NCI-H1092 (cell line): ENCODE measurements around the gene ANKMY1.

Experiments used
- DNase-seq: peaks from one replicate; lab custom pipeline; 2025; lab: John Stamatoyannopoulos, UW

ANKMY1 gene

DNA sequence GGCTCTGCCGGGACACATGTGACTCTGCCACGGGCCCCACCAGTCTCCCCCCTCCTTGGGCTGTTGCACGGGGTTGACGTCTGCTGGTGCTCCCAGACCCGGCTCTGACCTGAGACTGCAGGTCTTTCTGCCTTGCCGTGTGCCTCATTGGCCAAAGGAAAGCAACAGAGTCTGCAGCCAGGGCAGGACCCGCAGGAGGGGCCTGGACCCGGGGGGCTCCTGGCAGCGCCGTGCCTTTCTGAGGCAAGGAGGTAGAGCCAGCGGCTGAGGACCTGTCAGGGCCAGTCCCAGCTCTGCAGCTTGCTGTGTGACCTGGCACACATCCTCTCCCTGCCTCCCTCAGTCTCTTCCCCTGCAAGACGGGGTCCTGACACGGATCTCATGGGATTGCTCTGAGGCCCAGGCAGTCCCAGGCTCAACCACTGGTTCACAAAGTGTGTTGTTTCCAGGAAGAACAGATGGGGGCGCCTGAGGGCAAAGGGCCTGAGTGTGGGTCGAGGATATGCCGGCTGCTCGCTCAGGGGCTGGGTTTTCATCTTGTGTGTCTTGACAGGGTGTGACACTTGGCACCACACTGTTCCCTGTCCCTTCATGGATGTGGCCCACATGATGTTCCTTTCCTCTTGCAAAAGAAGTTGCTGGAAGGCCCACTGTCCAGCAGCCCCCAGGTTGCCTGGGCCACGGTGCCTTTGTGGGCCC is 37.7 kb upstream of the ANKMY1 start:
- no peak for DNase-seq

- no peak for DNase-seq
Observed at GRCh38 chr2:240594511-240595380, 37.0 kb upstream of the ANKMY1 start.

DNA sequence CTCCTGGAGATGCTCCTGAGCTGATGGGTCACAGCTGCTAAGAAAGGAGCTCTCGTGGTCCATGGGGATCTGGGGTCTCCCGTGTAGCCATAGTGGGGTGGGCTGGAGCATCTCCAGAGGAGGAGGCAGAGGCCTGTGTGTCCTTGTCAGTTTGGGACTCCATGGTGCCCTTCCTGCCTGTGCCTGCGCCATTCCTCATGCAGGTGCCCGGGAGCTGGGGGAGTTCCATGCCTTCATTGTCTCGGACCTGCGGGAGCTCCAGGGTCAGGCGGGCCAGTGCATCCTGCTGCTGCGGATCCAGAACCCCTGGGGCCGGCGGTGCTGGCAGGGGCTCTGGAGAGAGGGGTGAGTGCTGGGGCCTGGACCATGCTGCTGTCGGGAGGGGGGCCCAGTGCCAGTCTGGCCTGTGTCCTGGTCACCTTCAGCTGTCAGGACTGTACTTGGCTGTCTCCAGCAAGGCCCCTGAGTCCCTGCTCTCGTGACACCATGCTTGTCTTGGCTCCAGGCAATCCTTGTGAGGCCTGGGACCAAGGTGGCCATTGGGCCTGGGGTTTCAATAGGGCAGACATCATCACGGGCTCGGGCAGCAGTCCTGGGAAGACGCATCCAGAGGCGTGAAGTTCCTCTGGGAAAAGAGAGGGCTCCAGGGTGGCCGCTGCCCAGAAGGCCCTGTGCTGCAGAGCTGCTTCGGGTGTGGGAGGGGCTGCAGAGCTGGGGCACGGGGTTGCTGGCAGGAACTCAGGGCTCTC is 36.1 kb upstream of the ANKMY1 start:
- DNase-seq, result no peak

DNA sequence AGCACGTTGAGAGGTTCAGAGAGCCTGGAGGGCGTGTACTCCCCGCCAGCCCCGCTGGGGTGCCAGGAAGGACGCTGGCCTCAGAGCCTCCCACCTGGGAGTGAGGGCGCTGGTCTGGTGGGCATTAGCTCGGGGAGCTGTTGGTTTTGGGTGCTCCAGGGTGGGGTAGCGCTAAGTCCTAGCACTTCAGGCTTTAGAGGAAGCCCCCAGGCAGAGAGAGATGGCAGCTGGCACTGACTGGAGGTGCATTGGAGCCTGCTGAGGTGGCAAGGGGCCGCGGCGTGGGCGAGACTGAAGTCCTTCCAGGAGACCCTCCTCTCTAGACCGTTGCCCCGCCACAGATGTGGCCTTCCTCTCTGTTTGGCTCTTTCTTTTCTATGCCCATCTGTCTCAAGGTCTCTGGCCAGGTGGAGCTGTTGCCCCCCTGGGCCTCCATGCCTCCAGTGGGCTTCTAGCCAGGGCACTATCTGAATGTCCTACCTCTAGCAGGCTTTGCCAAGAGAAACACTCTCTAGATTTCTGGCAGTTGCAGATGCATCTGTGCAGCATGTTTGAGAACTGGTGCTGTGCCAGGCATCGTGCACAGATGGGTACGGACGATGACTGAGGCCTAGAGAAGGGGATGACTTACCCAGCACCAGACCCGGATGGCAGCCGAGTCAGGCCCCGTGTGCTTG is 35.4 kb upstream of the ANKMY1 start:
- DNase-seq, result no peak

DNA sequence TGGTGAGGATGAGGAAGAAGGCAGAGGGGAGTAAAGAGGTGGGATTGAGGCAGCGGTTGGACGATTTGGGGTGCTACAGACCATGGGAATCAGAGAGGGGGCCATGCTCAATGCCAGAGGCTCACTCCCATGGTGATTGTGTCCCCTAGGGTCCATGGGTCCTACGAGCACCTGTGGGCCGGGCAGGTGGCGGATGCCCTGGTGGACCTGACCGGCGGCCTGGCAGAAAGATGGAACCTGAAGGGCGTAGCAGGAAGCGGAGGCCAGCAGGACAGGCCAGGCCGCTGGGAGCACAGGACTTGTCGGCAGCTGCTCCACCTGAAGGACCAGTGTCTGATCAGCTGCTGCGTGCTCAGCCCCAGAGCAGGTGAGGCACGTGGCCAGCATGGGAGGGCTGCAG is 34.0 kb upstream of the ANKMY1 start:
- DNase-seq, result no peak

DNA sequence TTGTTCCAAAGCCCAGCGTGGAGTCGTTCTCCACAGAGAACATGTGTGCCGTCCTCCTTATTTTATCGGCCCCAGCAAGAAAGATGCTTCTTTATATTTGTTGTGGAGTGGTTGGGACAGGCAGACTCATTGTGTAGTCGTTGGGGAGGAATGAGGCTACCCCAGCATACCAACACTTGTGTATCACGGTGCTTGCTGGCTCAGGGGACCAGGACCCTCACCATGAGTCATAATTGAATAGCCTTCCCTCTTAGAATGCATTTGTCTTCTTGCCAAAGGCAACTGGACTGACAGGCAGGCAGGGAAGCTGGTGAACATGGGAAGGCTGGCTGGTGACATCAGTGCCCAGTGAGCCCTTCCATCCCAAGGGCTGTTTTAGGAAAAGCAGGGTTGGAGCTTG is 33.4 kb upstream of the ANKMY1 start:
- no peak for DNase-seq

- DNase-seq, result no peak
Observed at GRCh38 chr2:240590681-240591111, 32.9 kb upstream of the ANKMY1 start.

GRCh38 chr2:240589850-240590525 is 32.2 kb upstream of the ANKMY1 start:
- no peak for DNase-seq

DNA sequence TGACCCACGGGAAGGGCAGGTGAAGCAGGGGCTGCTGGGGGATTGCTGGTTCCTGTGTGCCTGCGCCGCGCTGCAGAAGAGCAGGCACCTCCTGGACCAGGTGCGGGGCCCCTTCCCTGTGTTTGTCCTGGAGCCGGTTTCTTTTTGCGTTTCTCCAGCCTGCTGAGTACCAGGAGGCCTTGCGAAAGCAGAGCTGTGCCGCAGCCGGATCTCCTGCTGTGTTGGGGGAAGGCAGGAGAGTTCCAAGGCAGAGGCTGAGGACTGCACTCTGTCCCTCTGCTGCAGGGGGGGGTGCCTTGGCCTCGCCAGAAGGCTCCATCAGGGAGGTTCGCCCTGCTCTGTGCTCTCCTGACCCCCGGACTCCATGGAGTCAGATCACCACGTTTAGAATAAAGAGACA is 31.6 kb upstream of the ANKMY1 start:
- DNase-seq, result no peak

DNA sequence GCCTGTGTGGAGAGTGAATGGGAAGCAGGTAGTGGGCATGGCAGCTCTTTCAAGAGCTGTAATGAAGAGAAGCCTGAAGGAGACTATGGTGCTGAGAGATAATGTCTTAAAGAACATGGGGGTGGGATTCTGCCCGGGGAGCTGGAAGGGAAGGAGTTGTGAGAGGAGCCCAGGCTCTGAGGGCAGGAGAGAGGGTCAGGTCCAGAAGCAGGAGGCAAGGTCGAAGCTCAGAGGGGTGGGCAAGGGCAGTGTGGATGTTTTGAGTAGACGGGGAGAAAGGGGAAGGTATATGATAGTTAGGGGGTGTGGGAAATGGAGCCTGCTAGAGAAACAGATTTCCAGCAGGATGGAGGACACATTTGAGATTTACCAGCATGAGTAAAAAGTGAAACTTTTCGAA is 30.9 kb upstream of the ANKMY1 start:
- no peak for DNase-seq

- DNase-seq, result no peak
Observed at GRCh38 chr2:240588006-240588655, 30.3 kb upstream of the ANKMY1 start.

- peak; percentile 31 for DNase-seq
Observed at GRCh38 chr2:240586919-240587800, 29.4 kb upstream of the ANKMY1 start.

- DNase-seq, result peak; percentile 88
Observed at GRCh38 chr2:240586198-240586918, 28.6 kb upstream of the ANKMY1 start, which contains the start of gene CAPN10. Gene CAPN10 (plus strand): TSS chr2:240586734. CDS start chr2:240586912, 178 bp downstream.

GRCh38 chr2:240585681-240586197 is 28.0 kb upstream of the ANKMY1 start:
- DNase-seq, result no peak

- no peak for DNase-seq
Observed at GRCh38 chr2:240585101-240585500, 27.3 kb upstream of the ANKMY1 start.

DNA sequence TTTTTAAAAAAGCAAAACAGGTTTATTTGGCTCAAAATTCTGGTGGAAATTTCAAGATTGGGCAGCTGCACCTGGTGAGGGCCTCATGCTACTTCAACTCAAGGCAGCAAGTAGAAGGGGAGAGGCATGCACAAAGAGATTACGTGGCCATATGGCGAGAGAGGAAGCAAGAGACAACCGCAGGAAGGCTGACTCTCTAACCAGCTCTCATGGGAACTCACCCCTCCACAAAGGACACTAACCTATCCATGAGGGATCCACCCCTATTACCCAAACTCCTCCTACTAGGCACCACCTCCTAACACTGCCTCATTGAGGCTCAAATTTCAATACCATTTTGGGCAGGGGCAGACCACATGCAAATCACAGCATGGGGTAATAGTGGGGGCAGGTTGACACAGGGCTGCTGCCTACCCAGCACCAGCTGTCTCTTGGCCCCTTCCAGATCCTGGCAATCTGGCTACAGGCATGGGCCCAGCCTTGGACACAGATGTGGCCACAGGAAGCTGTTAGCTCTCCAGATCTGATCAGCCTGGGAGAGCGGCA is 26.8 kb upstream of the ANKMY1 start:
- no peak for DNase-seq

DNA sequence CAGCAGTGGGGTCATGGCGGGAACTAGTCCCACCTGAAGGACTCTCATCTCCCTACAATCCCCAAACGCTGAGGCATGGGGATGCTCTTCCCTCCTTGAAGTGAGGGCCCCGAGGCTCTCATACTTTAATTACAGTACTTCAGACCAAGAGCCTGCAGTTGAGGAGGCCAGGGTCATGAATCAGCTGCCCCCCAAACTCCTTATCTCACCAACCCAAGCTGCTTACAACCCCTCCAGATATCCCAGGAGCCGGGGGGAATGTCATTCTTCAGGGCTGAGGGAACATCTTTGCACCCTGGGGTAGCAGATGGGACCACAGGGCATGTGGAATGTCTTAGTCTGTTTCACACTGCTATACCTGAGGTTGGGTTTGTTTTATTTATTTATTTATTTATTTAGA is 26.0 kb upstream of the ANKMY1 start:
- no peak for DNase-seq

- no peak for DNase-seq
Observed at GRCh38 chr2:240582781-240583180, 25.0 kb upstream of the ANKMY1 start.

DNA sequence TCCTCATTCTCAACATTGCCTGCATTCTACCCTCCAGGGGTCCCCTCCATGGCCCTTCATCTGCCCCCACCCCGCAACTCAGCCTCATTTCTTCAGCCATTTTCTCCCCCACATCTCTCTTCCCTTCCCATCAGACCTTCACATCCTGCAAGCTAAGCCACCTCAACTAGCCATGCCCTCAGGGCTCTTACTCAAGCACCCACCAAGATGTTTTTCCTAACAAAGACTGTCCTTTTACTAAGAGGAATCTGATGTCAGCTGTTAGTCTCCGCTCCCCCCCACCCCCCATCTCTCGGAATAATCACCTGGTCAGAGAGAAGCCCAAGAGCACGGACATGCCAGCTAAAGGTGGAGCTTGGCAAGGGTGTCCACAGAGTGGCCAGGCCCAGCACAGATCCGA is 24.0 kb upstream of the ANKMY1 start:
- DNase-seq, result no peak
